Embryonic facial prominence (tissue), 1 donor: ENCODE data around the gene SCAPER.

Experiments used
- DNase-seq: peaks from one replicate; pipeline ENCODE4 v3.0.0-alpha.2; 2016; ENCODE audit errors: extremely low spot score

Gene SCAPER

DNA sequence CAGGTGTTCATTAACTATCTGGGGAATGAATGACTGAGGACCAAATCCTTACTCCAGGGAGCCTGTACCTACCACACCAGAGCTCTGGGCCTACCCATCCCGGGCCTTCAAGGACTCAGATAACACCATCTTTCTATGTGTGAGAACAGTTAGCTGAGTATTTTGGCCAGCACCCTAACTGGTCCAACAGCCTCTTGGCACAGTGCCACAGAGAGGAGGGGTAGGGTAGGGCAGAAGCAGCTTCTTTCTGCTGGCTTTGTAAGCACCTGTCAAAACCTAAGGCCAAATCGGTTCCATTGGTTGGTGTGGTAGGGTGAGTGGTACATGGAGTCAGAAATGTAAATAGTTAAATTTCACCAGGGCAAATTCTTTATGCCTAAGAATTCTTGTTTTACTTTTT, 541.9 kb downstream of the SCAPER start:
- no peak for DNase-seq

DNA sequence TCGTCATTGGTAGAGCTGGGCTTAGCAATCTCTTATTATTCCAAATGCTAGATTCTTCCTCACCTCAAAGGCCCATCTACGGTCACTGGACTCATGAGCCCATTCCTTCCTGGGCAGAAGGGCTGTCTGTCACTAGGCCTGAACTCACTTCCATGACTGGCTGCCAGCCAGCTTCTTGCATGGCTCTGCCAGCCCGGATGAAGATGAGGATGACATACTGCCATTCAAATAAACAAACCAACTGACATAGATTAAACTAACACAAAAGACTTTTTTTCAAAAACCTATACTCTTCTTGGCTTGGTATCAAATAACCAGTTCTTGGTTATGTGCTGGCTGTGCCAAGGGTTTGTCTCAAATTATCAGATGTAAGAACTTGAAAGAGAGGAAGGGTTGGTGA, 544.7 kb downstream of the SCAPER start:
- DNase-seq: no peak

DNA sequence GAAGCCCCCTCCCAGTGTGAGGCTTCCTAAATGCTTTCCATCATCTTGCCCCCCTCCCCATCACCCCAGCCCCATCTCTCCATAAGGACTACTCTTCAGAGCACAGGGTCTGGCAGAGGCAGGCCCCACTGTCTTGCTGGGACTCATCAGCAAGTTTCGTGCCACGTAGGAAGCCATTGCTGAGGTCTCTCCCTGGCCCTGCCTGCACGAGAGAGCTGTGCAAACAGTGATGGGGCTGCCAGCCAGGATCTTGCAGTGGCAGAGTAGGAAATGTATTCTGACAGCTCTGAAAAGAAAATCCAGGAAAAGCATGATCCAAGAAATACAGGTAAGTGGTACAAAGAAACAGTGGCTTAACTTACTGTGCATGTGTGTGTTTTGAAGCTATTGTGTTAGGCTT, 546.0 kb downstream of the SCAPER start:
- no peak for DNase-seq

DNA sequence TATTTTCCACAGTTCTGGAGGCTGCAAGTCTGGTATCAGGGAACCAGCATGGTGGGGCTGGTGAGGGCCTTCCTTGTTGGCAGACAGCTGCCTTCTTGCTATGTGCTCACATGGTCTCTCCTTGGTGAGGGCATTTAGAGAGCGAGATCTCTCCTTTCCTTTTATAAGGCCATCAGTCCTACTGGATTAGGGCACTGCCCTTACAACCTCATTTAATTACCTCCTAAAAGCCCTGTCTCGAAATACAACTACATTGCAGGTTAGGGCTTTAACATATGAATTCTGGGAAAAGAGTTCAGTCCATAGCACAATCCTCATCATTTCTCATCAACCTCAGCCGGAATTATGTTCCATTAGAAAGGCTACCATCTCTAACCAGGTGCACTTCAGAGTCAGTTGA, 546.7 kb downstream of the SCAPER start:
- DNase-seq: no peak

GRCh38 chr15:76354823-76355440, 550.2 kb downstream of the SCAPER start:
- no peak for DNase-seq

DNA sequence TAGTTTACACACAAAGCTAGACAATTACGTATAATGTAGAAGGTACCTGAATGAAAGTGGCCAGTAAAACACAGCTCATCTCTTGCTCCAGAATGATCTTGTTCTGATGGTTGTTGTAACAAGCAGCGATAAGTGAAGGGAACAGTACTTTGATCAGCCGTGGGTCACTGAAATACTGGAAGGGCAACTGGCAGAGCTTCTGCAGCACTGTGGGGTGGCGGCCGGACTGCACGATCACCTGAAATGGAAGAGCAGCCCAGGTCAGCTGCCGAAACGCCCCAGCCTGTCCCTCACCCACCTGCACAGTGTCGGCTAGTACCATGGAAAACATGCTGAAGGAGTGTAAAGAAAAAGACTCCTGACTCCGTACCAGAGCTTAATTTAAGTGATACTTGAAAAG, 551.2 kb downstream of the SCAPER start:
- no peak for DNase-seq

GRCh38 chr15:76353023-76353577, 552.0 kb downstream of the SCAPER start:
- DNase-seq: no peak

- no peak for DNase-seq
Observed at GRCh38 chr15:76349301-76350070, 555.7 kb downstream of the SCAPER start.

GRCh38 chr15:76347482-76348055, 557.6 kb downstream of the SCAPER start:
- DNase-seq: no peak

DNA sequence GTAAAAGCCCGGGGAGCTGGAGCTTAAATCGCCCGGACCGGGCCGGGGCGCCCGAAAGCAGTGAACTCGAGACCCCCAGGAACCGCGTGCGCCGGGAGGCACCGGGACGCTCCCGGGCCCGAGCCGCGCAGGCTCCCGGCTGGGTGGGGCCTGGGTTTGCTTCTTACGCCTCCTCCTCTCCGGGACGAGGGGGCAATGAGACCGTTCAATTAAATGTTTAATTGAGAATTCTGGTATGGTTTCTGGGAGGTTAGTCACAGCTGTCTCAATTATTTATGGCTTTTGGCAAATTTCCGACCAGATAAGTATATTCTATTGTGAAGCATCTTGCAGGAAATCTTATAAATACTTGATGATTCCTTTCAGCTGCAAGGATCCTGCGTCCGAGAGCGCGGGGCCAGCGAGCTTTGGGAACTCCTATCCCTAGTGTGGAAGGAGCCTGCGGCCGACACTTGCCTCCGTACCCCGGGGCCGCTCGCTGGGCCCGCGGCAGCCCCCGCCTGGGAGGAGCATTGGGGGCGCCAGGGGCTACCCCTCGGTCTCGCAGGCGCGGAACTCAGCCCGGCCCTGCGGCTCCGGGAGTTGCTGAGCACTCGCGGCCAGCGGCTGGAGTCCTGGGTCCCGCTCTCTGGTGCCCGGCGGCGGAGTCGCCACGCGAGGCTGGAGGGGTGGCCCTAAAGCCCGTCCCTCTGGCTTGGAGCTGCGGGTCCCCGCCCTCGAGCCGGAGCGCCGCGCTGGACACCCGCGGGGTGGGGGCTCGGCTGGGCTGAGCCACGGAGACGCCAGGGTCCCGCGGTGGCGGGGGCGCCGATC, 558.3 kb downstream of the SCAPER start:
- DNase-seq: no peak

GRCh38 chr15:76345880-76346668, 559.1 kb downstream of the SCAPER start:
- DNase-seq: no peak

- no peak for DNase-seq
Observed at GRCh38 chr15:76345583-76345879, 559.6 kb downstream of the SCAPER start.

DNA sequence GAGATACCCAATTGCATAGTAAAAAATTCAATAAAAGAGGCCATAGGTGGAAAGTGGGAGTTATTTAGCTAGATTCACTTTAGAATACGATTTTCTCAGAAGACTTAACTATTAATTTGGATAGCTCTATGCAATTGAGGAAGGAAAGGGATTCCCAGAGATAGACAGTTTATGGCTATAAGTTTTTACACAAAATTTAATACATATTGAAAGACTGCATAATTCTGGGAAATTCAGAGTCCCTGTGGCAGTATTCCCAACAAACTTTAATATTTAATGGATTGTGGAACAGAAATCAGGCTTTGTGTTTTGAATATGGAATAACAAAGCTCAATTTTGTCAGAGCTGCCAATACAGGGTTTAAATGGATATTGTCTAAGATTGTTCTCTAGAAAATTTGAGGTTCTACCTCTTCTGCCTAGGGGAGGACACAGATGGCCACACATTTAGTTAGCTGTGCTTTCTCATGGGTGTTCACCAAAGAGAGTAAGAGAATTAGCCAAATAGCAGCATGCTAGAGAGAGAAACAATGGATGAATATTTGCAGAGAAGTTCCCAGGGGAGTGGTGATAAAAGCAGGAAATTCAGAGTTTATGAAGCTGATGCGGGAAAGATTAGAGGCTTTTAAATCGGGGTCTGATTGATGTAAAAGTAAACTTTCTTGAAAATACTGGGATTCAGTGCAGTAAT, 560.1 kb downstream of the SCAPER start:
- DNase-seq: no peak

- no peak for DNase-seq
Observed at GRCh38 chr15:76343313-76343996, 561.7 kb downstream of the SCAPER start.

DNA sequence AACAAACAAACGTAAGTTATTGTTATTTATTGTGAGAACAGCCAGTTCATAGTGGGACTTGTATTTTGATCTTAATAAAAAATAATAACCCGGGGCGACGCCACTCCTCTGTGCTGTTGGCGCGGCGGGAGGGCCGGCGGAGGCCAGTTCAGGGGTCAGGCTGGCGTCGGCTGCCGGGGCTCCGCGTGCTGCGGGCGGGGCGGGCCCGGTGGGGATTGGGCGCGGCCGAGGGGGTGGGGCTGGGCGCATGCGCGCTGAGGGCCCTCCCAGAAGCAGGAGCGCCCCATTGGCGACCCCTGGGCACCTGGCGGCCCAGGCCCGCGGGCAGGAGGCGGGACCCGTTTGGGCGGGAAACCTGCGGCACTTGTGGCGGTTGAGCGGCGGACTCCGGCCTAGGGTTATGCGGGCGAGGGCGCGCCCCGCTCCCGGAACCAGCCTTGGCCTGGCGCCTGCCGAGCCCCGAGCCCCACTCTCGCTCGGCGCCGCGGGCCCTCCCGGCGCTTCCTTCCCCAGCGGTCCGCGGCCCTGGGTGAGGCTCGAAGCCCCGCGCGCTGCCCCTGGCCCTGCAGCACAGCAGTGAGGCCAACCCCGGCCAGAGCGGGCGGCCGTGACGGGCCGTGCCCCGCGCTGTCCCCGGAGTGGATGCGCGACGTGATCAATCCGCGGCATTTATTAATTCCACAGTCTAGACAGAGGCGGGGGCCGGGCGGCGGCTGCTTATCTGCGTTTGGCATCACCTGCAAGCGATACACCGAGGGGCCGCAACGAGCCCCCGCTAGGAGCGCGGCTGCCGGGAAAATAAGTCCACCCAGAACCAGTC, 562.5 kb downstream of the SCAPER start:
- no peak for DNase-seq

GRCh38 chr15:76342058-76342381, 563.1 kb downstream of the SCAPER start:
- DNase-seq: no peak

DNA sequence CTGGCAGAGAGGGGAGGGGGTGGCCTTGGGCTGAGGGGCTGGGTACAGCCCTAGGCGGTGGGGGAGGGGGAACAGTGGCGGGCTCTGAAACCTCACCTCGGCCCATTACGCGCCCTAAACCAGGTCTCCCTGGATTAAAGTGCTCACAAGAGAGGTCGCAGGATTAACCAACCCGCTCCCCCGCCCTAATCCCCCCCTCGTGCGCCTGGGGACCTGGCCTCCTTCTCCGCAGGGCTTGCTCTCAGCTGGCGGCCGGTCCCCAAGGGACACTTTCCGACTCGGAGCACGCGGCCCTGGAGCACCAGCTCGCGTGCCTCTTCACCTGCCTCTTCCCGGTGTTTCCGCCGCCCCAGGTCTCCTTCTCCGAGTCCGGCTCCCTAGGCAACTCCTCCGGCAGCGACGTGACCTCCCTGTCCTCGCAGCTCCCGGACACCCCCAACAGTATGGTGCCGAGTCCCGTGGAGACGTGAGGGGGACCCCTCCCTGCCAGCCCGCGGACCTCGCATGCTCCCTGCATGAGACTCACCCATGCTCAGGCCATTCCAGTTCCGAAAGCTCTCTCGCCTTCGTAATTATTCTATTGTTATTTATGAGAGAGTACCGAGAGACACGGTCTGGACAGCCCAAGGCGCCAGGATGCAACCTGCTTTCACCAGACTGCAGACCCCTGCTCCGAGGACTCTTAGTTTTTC, 563.6 kb downstream of the SCAPER start:
- DNase-seq: no peak

DNA sequence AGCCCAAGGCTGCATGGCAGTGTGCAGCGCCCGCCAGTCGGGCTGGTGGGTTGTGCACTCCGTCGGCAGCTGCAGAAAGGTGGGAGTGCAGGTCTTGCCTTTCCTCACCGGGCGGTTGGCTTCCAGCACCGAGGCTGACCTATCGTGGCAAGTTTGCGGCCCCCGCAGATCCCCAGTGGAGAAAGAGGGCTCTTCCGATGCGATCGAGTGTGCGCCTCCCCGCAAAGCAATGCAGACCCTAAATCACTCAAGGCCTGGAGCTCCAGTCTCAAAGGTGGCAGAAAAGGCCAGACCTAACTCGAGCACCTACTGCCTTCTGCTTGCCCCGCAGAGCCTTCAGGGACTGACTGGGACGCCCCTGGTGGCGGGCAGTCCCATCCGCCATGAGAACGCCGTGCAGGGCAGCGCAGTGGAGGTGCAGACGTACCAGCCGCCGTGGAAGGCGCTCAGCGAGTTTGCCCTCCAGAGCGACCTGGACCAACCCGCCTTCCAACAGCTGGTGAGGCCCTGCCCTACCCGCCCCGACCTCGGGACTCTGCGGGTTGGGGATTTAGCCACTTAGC, 564.3 kb downstream of the SCAPER start:
- no peak for DNase-seq
